Panc1 (cell line): Measurements from ENCODE around the gene ATG4A. TPM values are rescaled to one million over a fixed set of nuclear protein-coding genes. Genes with fewer than 3 reads are reported as not detected.

Source experiments
- ATAC-seq: fragments of 200-7000 bp; cut with Tn5 transposase; 2 replicates; pipeline ENCODE4 v1.9.1; 2020; ENCODE audit warnings: mild to moderate bottlenecking, moderate library complexity
- Bru-seq: library from RNA; stranded (reverse); fragments of 400-500 nt; gene quantifications from one replicate; lab custom pipeline; 2021; lab: Mats Ljungman, UMichigan
- BruChase-seq, 2 experiments: library from RNA; stranded (reverse); fragments of 400-500 nt; gene quantifications; one replicate each; lab custom pipeline; 2021; lab: Mats Ljungman, UMichigan
- BruUV-seq: library from RNA; stranded (reverse); fragments of 400-500 nt; replicated peaks from 2 replicates; lab custom pipeline; 2021; lab: Mats Ljungman, UMichigan
- CTCF ChIA-PET: fragments of 300-600 bp; sonication (Branson Sonifier 250); formaldehyde crosslinking; loops from one replicate; lab custom pipeline; 2022; ENCODE audit warnings: antibody characterized with exemption; lab: Charles Lee
- POLR2A ChIA-PET: fragments of 300-600 bp; sonication (Branson Sonifier 250); formaldehyde crosslinking; loops from one replicate; lab custom pipeline; 2022; ENCODE audit warnings: antibody characterized with exemption; lab: Charles Lee
- DNase-seq: peaks from one replicate; pipeline ENCODE4 v3.0.0-alpha.2; 2010; ENCODE audit warnings: low read depth, low spot score
- H3K27ac ChIP-seq: 2 replicates; pipeline ENCODE4 v1.5.1; 2011; ENCODE audit warnings: mild to moderate bottlenecking, low read length, inconsistent platforms
- H3K27me3 ChIP-seq: fragments of 200-500 bp; sonication (Bioruptor generic); 2 replicates; pipeline ENCODE4 v1.6.0; 2014; ENCODE audit warnings: low read length, inconsistent platforms; ENCODE audit not compliant: control insufficient read depth, insufficient read depth
- H3K36me3 ChIP-seq: fragments of 200-500 bp; sonication (Bioruptor generic); 2 replicates; pipeline ENCODE4 v1.5.1; 2014; ENCODE audit warnings: inconsistent platforms, mild to moderate bottlenecking, low read length, moderate library complexity; ENCODE audit not compliant: control insufficient read depth, insufficient read depth
- H3K4me1 ChIP-seq: 2 replicates; pipeline ENCODE4 v1.5.1; 2011; ENCODE audit warnings: inconsistent platforms, mild to moderate bottlenecking, low read length, moderate library complexity; ENCODE audit not compliant: control insufficient read depth, insufficient read depth
- H3K4me3 ChIP-seq, 2 experiments: 2 replicates each; pipeline ENCODE4 v1.5.1; 2011 to 2012; ENCODE audit warnings: low read depth in 2 of 2, low read length in 2 of 2, mild to moderate bottlenecking in 2 of 2, inconsistent platforms in 1 of 2, moderate library complexity in 1 of 2
- H3K9me3 ChIP-seq: fragments of 200-500 bp; sonication (Bioruptor generic); 2 replicates; pipeline ENCODE4 v1.5.1; 2014; ENCODE audit warnings: low read depth, mild to moderate bottlenecking, inconsistent platforms, low read length, moderate library complexity; ENCODE audit not compliant: control insufficient read depth, insufficient read depth
- CTCF ChIP-seq: fragments of 450-650 bp; IDR thresholded peaks from 2 replicates; pipeline ENCODE4 v1.5.1; 2017; ENCODE audit warnings: mild to moderate bottlenecking
- POLR2AphosphoS5 ChIP-seq: IDR thresholded peaks from 2 replicates; pipeline ENCODE4 v1.6.1; 2012; ENCODE audit warnings: mild to moderate bottlenecking, low read depth, low read length, moderate library complexity
- REST ChIP-seq, 2 experiments: IDR thresholded peaks; 2 replicates each; pipeline ENCODE4 v1.6.1; 2011 to 2012; ENCODE audit warnings: low read depth in 2 of 2, control low read depth in 1 of 2, low read length in 1 of 2, mild to moderate bottlenecking in 1 of 2, moderate library complexity in 1 of 2; ENCODE audit not compliant: insufficient read depth in 1 of 2
- SIN3A ChIP-seq: IDR thresholded peaks from 2 replicates; pipeline ENCODE4 v1.6.1; 2012; ENCODE audit warnings: low read depth, mild to moderate bottlenecking, low read length, moderate library complexity, borderline replicate concordance; ENCODE audit not compliant: insufficient read depth
- TCF7L2 ChIP-seq: IDR thresholded peaks from 2 replicates; pipeline ENCODE4 v1.6.1; 2011; ENCODE audit warnings: mild to moderate bottlenecking, low read depth, low read length, inconsistent platforms
- in situ Hi-C: cut with HindIII; loops from 2 replicates; pipeline ENCODE4 v1.10.0; 2016; ENCODE audit warnings: low sequenced_read_pairs, low pct_unique_long_range_greater_than_20kb
- intact Hi-C: fragments of 100-400 bp; cut with micrococcal nuclease; formaldehyde crosslinking; loops from one replicate; pipeline ENCODE4 v1.10.0; 2022; ENCODE audit not compliant: unreplicated experiment
- long read RNA-seq: library from polyadenylated mRNA; unstranded; transcript quantifications from one replicate; pipeline ENCODE4 v2.0.0, GENCODE V29; 2021; ENCODE audit not compliant: unreplicated experiment
- polyA plus RNA-seq: library from polyadenylated mRNA; unstranded; fragments of >200 nt; gene quantifications from one replicate; pipeline ENCODE4 v1.2.1, GENCODE V29; 2012; ENCODE audit warnings: missing spikeins; ENCODE audit not compliant: insufficient read length
- total RNA-seq: library from RNA; stranded (reverse); gene quantifications from one replicate; pipeline ENCODE4 v1.2.1, GENCODE V29; 2021; ENCODE audit not compliant: unreplicated experiment

ATG4A gene
- total RNA-seq = 13.7 TPM
- polyA plus RNA-seq = 10.2 TPM
- percentile 54 among the genes with signal in this experiment for Bru-seq, nascent RNA
- BruChase-seq, experiment 1, labeled RNA remaining after a 2-hour chase = percentile 54 among the genes with signal in this experiment
- BruChase-seq, experiment 2, labeled RNA remaining after a 6-hour chase = percentile 57 among the genes with signal in this experiment
- long read RNA-seq, transcript ATG4A-203 (13 exons, 2,315 nt) = major isoform, 20 of 27 reads
- long read RNA-seq, partial matches to known transcripts = 4 of 27 reads
- long read RNA-seq, other reads (novel, unspliced or antisense) = 2 of 27 reads

- peak; percentile 98 for ATAC-seq
- no TSS peak for BruUV-seq
- POLR2A ChIA-PET = no interaction called here
- intact Hi-C loops (no loop called here), in situ Hi-C loops (no loop called here)
- Histone ChIP-seq H3K27me3 (no peaks in the 10 kb centered on the region), H3K27ac (peak within 1 kb of the TSS; percentile 99), H3K36me3 (peaks cover 12% of the 10 kb centered on the region), H3K4me1 (peaks cover 9% of the 10 kb centered on the region; the same call in 1 of the 2 replicates), H3K9me3 (no peaks in the 10 kb centered on the region), H3K4me3 (peak within 1 kb of the TSS; percentile 93 to 99)
- CTCF ChIA-PET = interaction anchor here (0.6 kb wide), 1 partner anchor 11 kb away, joined by 3 read pairs; no protein-coding TSS in a partner anchor
- DNase-seq = peak; percentile 96
- TF ChIP-seq CTCF (no peak), SIN3A (peak; percentile 35), TCF7L2 (peak; percentile 59; the same call in 1 of the 2 replicates), REST (IDR thresholded peaks at IDR 0.05; ENCODE audit: insufficient read depth in 1 of 2, low read depth in 2 of 2, low read length in 1 of 2) (no peak), POLR2AphosphoS5 (peak; percentile 80; the same call in 1 of the 2 replicates)
Measured at GRCh38 chrX:108091264-108091877, at the start of gene ATG4A, which contains the start of gene PSMD10. ATG4A (plus strand) TSS chrX:108091778; CDS start chrX:108091827, 49 bp downstream. PSMD10 (minus strand) TSS chrX:108091542; CDS start chrX:108091520, 22 bp downstream.

GRCh38 chrX:108044554-108045256, 46.9 kb upstream of the ATG4A start, which contains the start of gene VSIG1:
VSIG1 (plus strand) TSS chrX:108045065; CDS start chrX:108045131, 66 bp downstream.
- ATAC-seq (no peak), DNase-seq (no peak)
- Histone ChIP-seq H3K9me3 (no peaks in the 10 kb centered on the region), H3K36me3 (no peaks in the 10 kb centered on the region), H3K27ac (no peak within 1 kb of the TSS), H3K4me1 (no peaks in the 10 kb centered on the region), H3K4me3 (no peak within 1 kb of the TSS), H3K27me3 (no peaks in the 10 kb centered on the region)
- in situ Hi-C loops = no loop called here
- no peak for TF ChIP-seq SIN3A
- no peak for TF ChIP-seq REST (IDR thresholded peaks at IDR 0.05; ENCODE audit: insufficient read depth in 1 of 2, low read depth in 2 of 2, low read length in 1 of 2)
- TF ChIP-seq CTCF = no peak
- no peak for TF ChIP-seq TCF7L2
- CTCF ChIA-PET = no interaction called here
- intact Hi-C loops = no loop called here
- BruUV-seq = no TSS peak
- POLR2A ChIA-PET = interaction anchor here (0.6 kb wide), 1 partner anchor 43 kb away, joined by 3 read pairs; no protein-coding TSS in a partner anchor
